Skeletal muscle satellite cell (primary cell): ENCODE measurements around the gene VSX1.

ENCODE experiments used
- H3K27me3 ChIP-seq: 2 replicates; pipeline ENCODE4 v1.7.0; 2013; ENCODE audit warnings: low read length; ENCODE audit not compliant: control insufficient read depth, insufficient read depth
- H3K36me3 ChIP-seq: 2 replicates; pipeline ENCODE4 v1.7.0; 2013; ENCODE audit warnings: mild to moderate bottlenecking, control low read depth, low read length; ENCODE audit not compliant: insufficient read depth
- H3K4me1 ChIP-seq: 2 replicates; pipeline ENCODE4 v1.7.0; 2013; ENCODE audit warnings: low read length; ENCODE audit not compliant: control insufficient read depth, insufficient read depth
- H3K4me2 ChIP-seq: 2 replicates; pipeline ENCODE4 v1.7.0; 2013; ENCODE audit warnings: mild to moderate bottlenecking, low read length
- H3K4me3 ChIP-seq: 2 replicates; pipeline ENCODE4 v1.7.0; 2013; ENCODE audit warnings: low read length
- H3K9ac ChIP-seq: 2 replicates; pipeline ENCODE4 v1.7.0; 2013; ENCODE audit warnings: mild to moderate bottlenecking, low read depth, low read length, moderate library complexity
- H3K9me3 ChIP-seq: replicated peaks from 2 replicates; pipeline ENCODE4 v1.7.0; 2013; ENCODE audit warnings: mild to moderate bottlenecking, control low read depth, low read length

VSX1 gene

GRCh38 chr20:25085756-25086495, 4.0 kb upstream of the VSX1 start:
- Histone ChIP-seq H3K4me2 (no peak overlapping the region), H3K4me1 (no peaks in the 10 kb centered on the region), H3K9ac (no peak overlapping the region), H3K36me3 (no peaks in the 10 kb centered on the region), H3K4me3 (no peak overlapping the region), H3K9me3 (no peaks in the 10 kb centered on the region), H3K27me3 (peaks cover 92% of the 10 kb centered on the region)

DNA sequence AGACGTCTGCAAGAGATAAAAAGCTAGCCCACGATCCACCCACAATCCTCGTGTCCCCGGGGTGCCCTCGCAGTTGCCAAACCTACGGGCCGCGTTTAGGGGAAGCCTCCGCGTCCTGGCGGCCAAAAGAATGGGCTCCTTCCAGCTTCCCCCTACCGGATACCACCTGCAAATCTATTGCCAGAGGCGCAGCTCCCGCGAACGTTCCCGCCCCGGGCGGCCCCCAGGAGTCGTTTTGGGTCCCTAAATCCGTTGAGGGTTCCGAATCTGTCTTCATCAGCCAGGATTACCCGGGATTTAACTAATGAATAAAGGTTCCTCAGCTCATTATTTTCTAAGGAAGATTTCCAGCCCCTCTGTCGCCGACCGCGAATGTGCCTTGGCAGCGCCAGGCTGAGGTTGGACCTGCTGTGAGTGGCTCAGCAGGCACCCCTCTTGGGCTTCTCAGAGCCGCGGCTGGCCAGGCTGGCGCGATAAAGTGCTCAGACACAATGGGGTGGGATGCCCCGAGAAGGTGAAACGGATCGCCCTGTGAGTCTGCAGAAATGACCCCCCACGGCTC, 2.8 kb upstream of the VSX1 start:
- H3K4me1 ChIP-seq: no peaks in the 10 kb centered on the region

GRCh38 chr20:25083773-25084625, 2.1 kb upstream of the VSX1 start:
- Histone ChIP-seq H3K36me3 (no peaks in the 10 kb centered on the region), H3K4me3 (no peak overlapping the region), H3K4me2 (no peak overlapping the region), H3K9ac (no peak overlapping the region), H3K4me1 (no peaks in the 10 kb centered on the region), H3K27me3 (peaks cover 92% of the 10 kb centered on the region), H3K9me3 (no peaks in the 10 kb centered on the region)

More for the DNA sequence above, 2.8 kb upstream of the VSX1 start:
- no peak overlapping the region for H3K9ac ChIP-seq
- H3K4me3 ChIP-seq: no peak overlapping the region
- H3K27me3 ChIP-seq: peaks cover 92% of the 10 kb centered on the region
- no peaks in the 10 kb centered on the region for H3K36me3 ChIP-seq
- H3K4me2 ChIP-seq: no peak overlapping the region
- no peaks in the 10 kb centered on the region for H3K9me3 ChIP-seq

- Histone ChIP-seq H3K27me3 (peaks cover 97% of the 10 kb centered on the region), H3K36me3 (no peaks in the 10 kb centered on the region), H3K4me1 (no peaks in the 10 kb centered on the region), H3K4me3 (no peak overlapping the region), H3K4me2 (no peak overlapping the region), H3K9me3 (no peaks in the 10 kb centered on the region), H3K9ac (no peak overlapping the region)
These were observed 1.3 kb upstream of the VSX1 start for GRCh38 chr20:25083141-25083772.

- Histone ChIP-seq H3K36me3 (no peaks in the 10 kb centered on the region), H3K27me3 (peaks cover 98% of the 10 kb centered on the region), H3K9ac (no peak overlapping the region), H3K4me3 (no peak overlapping the region), H3K4me1 (peaks cover 5% of the 10 kb centered on the region), H3K4me2 (no peak overlapping the region), H3K9me3 (no peaks in the 10 kb centered on the region)
These were observed 545 bp upstream of the VSX1 start for GRCh38 chr20:25082498-25082873.

GRCh38 chr20:25081065-25081729, 744 bp downstream of the VSX1 start:
- Histone ChIP-seq H3K27me3 (peaks cover 96% of the 10 kb centered on the region), H3K9me3 (no peaks in the 10 kb centered on the region), H3K36me3 (no peaks in the 10 kb centered on the region), H3K9ac (no peak overlapping the region), H3K4me1 (peaks cover 6% of the 10 kb centered on the region), H3K4me2 (no peak overlapping the region), H3K4me3 (no peak overlapping the region)

GRCh38 chr20:25079171-25079570, 2.8 kb downstream of the VSX1 start:
- Histone ChIP-seq H3K27me3 (peaks cover 96% of the 10 kb centered on the region), H3K36me3 (no peaks in the 10 kb centered on the region), H3K4me3 (no peak overlapping the region), H3K4me2 (no peak overlapping the region), H3K9me3 (no peaks in the 10 kb centered on the region), H3K4me1 (peaks cover 6% of the 10 kb centered on the region), H3K9ac (no peak overlapping the region)

DNA sequence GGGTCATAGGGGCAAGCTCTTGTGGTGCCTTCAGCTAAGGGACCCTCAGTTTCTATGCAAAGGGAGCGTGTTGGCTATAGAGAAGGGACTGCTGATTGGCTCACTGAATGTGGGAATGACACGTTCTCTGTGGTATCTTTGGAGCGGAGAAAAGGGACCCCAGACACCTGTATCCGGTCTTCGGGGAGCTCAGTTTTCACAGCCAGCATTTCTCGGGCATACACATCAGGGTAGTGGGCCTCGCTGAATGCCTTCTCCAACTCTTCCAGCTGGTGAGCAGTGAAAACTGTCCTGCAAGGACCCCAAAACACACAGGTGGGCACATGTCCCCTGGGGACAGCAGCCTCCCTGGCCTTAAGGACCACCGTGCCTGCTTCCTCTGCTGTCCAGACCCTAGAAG, 3.3 kb downstream of the VSX1 start:
- Histone ChIP-seq H3K36me3 (no peaks in the 10 kb centered on the region), H3K27me3 (peaks cover 96% of the 10 kb centered on the region)

DNA sequence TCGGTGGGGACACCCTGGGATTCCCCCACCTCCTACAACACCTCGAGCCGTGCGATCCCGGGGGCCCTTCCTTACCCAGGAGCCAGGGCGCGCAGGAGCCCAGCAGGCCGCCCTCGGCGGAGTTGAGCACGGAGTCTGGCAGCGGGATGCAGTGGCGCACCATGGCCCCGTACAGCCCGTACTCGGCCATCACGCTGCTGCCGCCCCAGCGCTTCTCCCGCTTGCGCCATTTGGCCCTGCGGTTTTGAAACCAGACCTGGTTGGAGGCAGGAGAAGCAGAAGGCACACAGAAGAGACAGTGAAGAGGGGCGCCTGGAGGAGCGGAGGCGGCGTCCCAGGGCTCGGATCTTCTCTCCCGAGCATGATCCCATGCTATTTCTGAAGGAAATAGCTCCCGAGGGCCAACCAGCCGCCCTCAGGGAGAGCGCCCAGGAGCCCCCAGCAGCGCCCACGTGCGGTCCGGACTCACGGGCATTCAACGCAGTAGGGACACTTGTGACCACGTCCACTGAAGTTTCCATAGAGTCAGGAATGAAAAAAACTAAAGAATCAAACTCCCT, 4.3 kb downstream of the VSX1 start:
- Histone ChIP-seq H3K4me3 (peak overlapping the region; percentile 56), H3K9ac (no peak overlapping the region), H3K9me3 (no peaks in the 10 kb centered on the region), H3K27me3 (peaks cover 94% of the 10 kb centered on the region), H3K4me2 (peak overlapping the region; percentile 72), H3K36me3 (no peaks in the 10 kb centered on the region), H3K4me1 (peaks cover 6% of the 10 kb centered on the region)

More for the DNA sequence above, 3.3 kb downstream of the VSX1 start:
- Histone ChIP-seq H3K4me2 (no peak overlapping the region), H3K4me1 (peaks cover 6% of the 10 kb centered on the region), H3K9ac (no peak overlapping the region), H3K9me3 (no peaks in the 10 kb centered on the region), H3K4me3 (no peak overlapping the region)

- Histone ChIP-seq H3K36me3 (no peaks in the 10 kb centered on the region), H3K27me3 (peaks cover 94% of the 10 kb centered on the region), H3K4me1 (peaks cover 6% of the 10 kb centered on the region), H3K9me3 (no peaks in the 10 kb centered on the region), H3K4me2 (peak overlapping the region; percentile 72), H3K4me3 (no peak overlapping the region), H3K9ac (no peak overlapping the region)
These were observed 5.0 kb downstream of the VSX1 start for GRCh38 chr20:25076731-25077609.
